Mesendoderm (in vitro differentiated cells): ENCODE data around the gene ZBTB46.

Experiments used
- DNase-seq: peaks from one replicate; pipeline ENCODE4 v3.0.0; 2013
- H2AK5ac ChIP-seq: 2 replicates; pipeline ENCODE4 v1.6.1; 2013; ENCODE audit warnings: low read length, inconsistent platforms
- H2BK120ac ChIP-seq: 2 replicates; pipeline ENCODE4 v1.6.1; 2013; ENCODE audit warnings: low read depth, mild to moderate bottlenecking, low read length, moderate library complexity, mixed read lengths
- H2BK15ac ChIP-seq: replicated peaks from 2 replicates; pipeline ENCODE4 v1.6.1; 2013; ENCODE audit warnings: low read depth, mild to moderate bottlenecking, moderate library complexity
- H2BK5ac ChIP-seq: 2 replicates; pipeline ENCODE4 v1.6.1; 2013; ENCODE audit warnings: low read length, inconsistent platforms
- H3K18ac ChIP-seq: 2 replicates; pipeline ENCODE4 v1.6.1; 2013; ENCODE audit warnings: mild to moderate bottlenecking, low read length, mixed read lengths
- H3K23ac ChIP-seq: one replicate; pipeline ENCODE4 v1.6.1; 2013; ENCODE audit warnings: low read length
- H3K27ac ChIP-seq: 2 replicates; pipeline ENCODE4 v1.5.1; 2013; ENCODE audit warnings: low read depth, mild to moderate bottlenecking, inconsistent platforms, low read length, moderate library complexity
- H3K27me3 ChIP-seq: 2 replicates; pipeline ENCODE4 v1.6.1; 2013; ENCODE audit warnings: low read length, control low read depth, mild to moderate bottlenecking, inconsistent platforms; ENCODE audit not compliant: insufficient read depth, poor library complexity
- H3K36me3 ChIP-seq: 2 replicates; pipeline ENCODE4 v1.6.1; 2013; ENCODE audit warnings: low read length, inconsistent platforms; ENCODE audit not compliant: control insufficient read depth, insufficient read depth
- H3K4ac ChIP-seq: one replicate; pipeline ENCODE4 v1.6.1; 2013; ENCODE audit warnings: low read depth, mild to moderate bottlenecking, low read length, moderate library complexity
- H3K4me1 ChIP-seq: 2 replicates; pipeline ENCODE4 v1.6.1; 2013; ENCODE audit warnings: low read depth, low read length, inconsistent platforms; ENCODE audit not compliant: control insufficient read depth
- H3K4me2 ChIP-seq: 2 replicates; pipeline ENCODE4 v1.6.1; 2013; ENCODE audit warnings: low read length
- H3K4me3 ChIP-seq: 2 replicates; pipeline ENCODE4 v1.5.1; 2013; ENCODE audit warnings: mild to moderate bottlenecking, low read length
- H3K56ac ChIP-seq: one replicate; pipeline ENCODE4 v1.6.1; 2013; ENCODE audit warnings: low read length
- H3K79me1 ChIP-seq: 2 replicates; pipeline ENCODE4 v1.6.1; 2013; ENCODE audit warnings: low read length, inconsistent platforms
- H3K79me2 ChIP-seq: 2 replicates; pipeline ENCODE4 v1.6.1; 2013; ENCODE audit warnings: mild to moderate bottlenecking, low read length; ENCODE audit not compliant: control insufficient read depth, insufficient read depth
- H3K9ac ChIP-seq: 2 replicates; pipeline ENCODE4 v1.6.1; 2013; ENCODE audit warnings: low read length, inconsistent platforms
- H4K5ac ChIP-seq: one replicate; pipeline ENCODE4 v1.6.1; 2013; ENCODE audit warnings: low read length
- H4K8ac ChIP-seq: one replicate; pipeline ENCODE4 v1.6.1; 2013; ENCODE audit warnings: low read depth, mild to moderate bottlenecking, control low read depth, low read length, moderate library complexity
- WGBS: extraction: QIAGEN DNeasy Blood & Tissue Kit; methylation state at CpG from one replicate; pipeline ENCODE4 v1.1.7; 2013; ENCODE audit warnings: low lambda C conversion rate, missing lambda C conversion rate; ENCODE audit not compliant: insufficient coverage; ENCODE audit errors: extremely low coverage; 5-methylcytosine and 5-hydroxymethylcytosine counted together

Gene ZBTB46

DNA sequence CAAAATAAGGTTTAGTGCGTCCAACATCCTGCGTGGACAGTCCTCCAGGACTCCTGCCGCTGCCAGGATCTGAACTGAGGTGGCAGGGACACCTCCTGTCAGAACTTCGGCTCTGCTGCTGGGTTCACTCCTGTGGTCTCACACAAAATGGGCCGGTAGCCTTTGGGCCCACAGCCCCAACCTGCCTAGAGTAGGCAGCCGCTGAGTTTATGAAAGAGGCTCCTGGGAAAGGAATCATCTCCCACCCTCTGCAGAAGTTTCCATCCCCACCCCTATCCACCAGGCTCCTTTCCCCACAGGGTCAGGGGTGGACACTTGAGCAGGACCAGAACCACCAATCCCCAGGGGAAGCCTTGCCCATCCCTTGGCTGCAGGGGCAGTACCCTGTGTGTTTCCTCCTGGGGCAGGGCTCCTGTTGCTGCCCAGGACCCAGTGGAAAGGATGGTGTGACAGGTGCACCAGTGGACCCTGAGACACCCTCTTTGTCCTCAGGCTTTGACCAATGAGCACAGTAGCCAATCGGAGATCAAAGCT lies 28.2 kb upstream of the ZBTB46 start:
- H3K4me3 ChIP-seq = no peak overlapping the region
- H3K23ac ChIP-seq = no peak overlapping the region
- no peak overlapping the region for H2BK120ac ChIP-seq
- no peak overlapping the region for H3K4me2 ChIP-seq
- H3K79me1 ChIP-seq = peaks cover 5% of the 10 kb centered on the region
- no peak overlapping the region for H4K8ac ChIP-seq
- DNase-seq = no peak
- H3K36me3 ChIP-seq = no peaks in the 10 kb centered on the region
- no peak overlapping the region for H3K18ac ChIP-seq
- H3K4ac ChIP-seq = no peak overlapping the region
- peak overlapping the region; percentile 50 for H3K9ac ChIP-seq
- no peak overlapping the region for H3K27ac ChIP-seq
- H2AK5ac ChIP-seq = no peak overlapping the region
- no peak overlapping the region for H2BK15ac ChIP-seq
- peak overlapping the region; percentile 73 for H3K56ac ChIP-seq
- peaks cover 4% of the 10 kb centered on the region for H3K4me1 ChIP-seq
- no peaks in the 10 kb centered on the region for H3K27me3 ChIP-seq
- no peak overlapping the region for H2BK5ac ChIP-seq
- no peak overlapping the region for H4K5ac ChIP-seq
- WGBS = no CpG with 5 or more reads among the region's 7 CpGs
- no peaks in the 10 kb centered on the region for H3K79me2 ChIP-seq

DNA sequence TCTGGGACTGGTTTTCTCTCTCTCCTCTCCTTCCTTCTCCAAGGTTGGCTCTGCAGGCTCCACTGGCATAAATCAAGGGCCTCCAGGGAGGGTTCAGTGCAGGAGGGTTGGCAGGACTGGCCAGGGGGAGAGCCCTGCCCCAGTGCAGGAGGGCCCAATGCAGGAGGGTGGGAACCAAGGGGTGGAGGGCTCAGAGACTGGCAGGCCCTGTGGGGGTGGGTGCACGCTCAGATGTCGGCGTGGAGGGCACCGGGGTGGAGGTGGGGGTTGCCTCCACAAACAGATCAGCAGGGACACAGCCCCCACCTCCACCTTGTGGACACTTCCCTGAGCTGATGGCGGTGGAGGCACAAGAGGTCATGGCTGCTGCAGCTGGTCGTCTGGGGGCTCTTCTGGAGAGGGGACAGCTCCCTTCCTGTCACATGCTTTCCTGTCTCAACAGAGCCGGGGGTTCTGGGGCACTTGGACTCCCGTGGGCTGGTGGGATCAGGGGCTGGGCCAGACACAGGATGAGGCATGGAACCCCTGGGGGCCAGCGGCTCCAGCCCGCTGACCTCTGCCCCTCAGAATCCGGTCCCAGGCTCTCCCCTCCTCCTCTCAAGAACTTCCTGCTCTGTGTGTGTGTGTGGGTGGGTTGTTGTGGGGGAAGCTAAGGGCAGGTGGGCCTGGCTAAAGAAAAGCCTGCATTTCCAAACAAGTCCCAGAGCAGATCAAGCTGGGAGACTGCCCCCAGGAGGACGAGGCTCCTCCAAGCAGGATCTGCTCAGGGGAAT lies 27.5 kb upstream of the ZBTB46 start:
- no peak overlapping the region for H4K5ac ChIP-seq
- H3K4me3 ChIP-seq = no peak overlapping the region
- peak overlapping the region; percentile 2 for H3K18ac ChIP-seq
- DNase-seq = peak; percentile 86
- no peak overlapping the region for H2BK15ac ChIP-seq
- H3K23ac ChIP-seq = no peak overlapping the region
- H3K27ac ChIP-seq = peak overlapping the region; percentile 4
- no peak overlapping the region for H2BK120ac ChIP-seq
- no peak overlapping the region for H2AK5ac ChIP-seq
- H3K79me1 ChIP-seq = peaks cover 4% of the 10 kb centered on the region
- peak overlapping the region; percentile 73 for H3K56ac ChIP-seq
- H3K4ac ChIP-seq = no peak overlapping the region
- WGBS = no CpG with 5 or more reads among the region's 12 CpGs
- peaks cover 5% of the 10 kb centered on the region for H3K4me1 ChIP-seq
- H3K9ac ChIP-seq = peak overlapping the region; percentile 50
- no peaks in the 10 kb centered on the region for H3K27me3 ChIP-seq
- no peak overlapping the region for H2BK5ac ChIP-seq
- no peaks in the 10 kb centered on the region for H3K36me3 ChIP-seq
- H3K4me2 ChIP-seq = no peak overlapping the region
- no peaks in the 10 kb centered on the region for H3K79me2 ChIP-seq
- no peak overlapping the region for H4K8ac ChIP-seq

DNA sequence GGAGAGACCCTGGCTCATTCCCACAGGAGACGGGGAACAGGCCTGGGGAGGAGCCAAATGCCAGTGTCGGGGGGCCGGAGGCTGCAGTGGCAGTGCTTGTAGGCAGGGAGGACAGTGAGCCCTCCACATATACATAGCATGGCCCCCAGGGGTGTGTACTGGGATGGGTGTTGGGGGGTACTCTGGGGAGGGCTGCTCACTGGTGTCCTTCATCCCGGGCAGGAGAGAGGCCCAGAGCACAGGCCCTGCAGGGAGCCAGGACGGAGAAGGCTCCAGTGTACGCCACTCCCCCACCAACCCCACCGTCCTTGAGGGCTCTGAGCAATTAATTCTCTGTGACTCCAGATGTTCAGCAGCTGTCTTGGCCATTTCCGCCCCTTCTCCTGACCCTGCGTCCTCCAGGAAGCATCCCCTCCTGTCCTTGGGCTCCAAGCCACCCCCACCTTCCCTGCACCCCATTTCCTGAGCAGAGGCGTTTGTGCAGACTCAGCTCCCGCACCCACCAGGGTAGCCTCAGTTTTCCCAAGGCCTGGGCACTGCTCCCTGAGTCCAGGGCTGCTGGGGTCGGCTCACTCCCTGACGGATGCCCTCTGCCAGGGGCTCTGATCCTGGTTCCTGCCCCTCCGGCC lies 26.8 kb upstream of the ZBTB46 start:
- peak overlapping the region; percentile 4 for H3K27ac ChIP-seq

GRCh38 chr20:63856098-63856511 lies 25.0 kb upstream of the ZBTB46 start:
- no peak overlapping the region for H2BK5ac ChIP-seq
- no peak overlapping the region for H3K18ac ChIP-seq
- H2BK15ac ChIP-seq = no peak overlapping the region
- no peak overlapping the region for H4K5ac ChIP-seq
- no peak overlapping the region for H2BK120ac ChIP-seq
- H3K27ac ChIP-seq = no peak overlapping the region
- H3K79me1 ChIP-seq = no peaks in the 10 kb centered on the region
- H3K9ac ChIP-seq = no peak overlapping the region
- peaks cover 5% of the 10 kb centered on the region for H3K4me1 ChIP-seq
- H3K23ac ChIP-seq = no peak overlapping the region
- no peaks in the 10 kb centered on the region for H3K36me3 ChIP-seq
- no CpG with 5 or more reads among the region's 22 CpGs for WGBS
- H3K4me2 ChIP-seq = no peak overlapping the region
- no peak overlapping the region for H4K8ac ChIP-seq
- H3K79me2 ChIP-seq = no peaks in the 10 kb centered on the region
- no peak overlapping the region for H3K4me3 ChIP-seq
- no peaks in the 10 kb centered on the region for H3K27me3 ChIP-seq
- no peak overlapping the region for H2AK5ac ChIP-seq
- DNase-seq = peak; percentile 38
- peak overlapping the region; percentile 44 for H3K56ac ChIP-seq
- no peak overlapping the region for H3K4ac ChIP-seq

More for the DNA sequence above, 26.8 kb upstream of the ZBTB46 start:
- Histone ChIP-seq H4K8ac (no peak overlapping the region), H3K4me2 (no peak overlapping the region), H3K79me2 (no peaks in the 10 kb centered on the region), H3K27me3 (no peaks in the 10 kb centered on the region), H3K4me3 (no peak overlapping the region), H2BK5ac (no peak overlapping the region), H3K4ac (no peak overlapping the region), H3K36me3 (no peaks in the 10 kb centered on the region), H3K18ac (peak overlapping the region; percentile 2), H2BK120ac (no peak overlapping the region), H3K79me1 (no peaks in the 10 kb centered on the region), H3K56ac (no peak overlapping the region), H4K5ac (no peak overlapping the region), H2AK5ac (no peak overlapping the region), H3K9ac (peak overlapping the region; percentile 50), H2BK15ac (no peak overlapping the region), H3K23ac (no peak overlapping the region), H3K4me1 (peaks cover 5% of the 10 kb centered on the region)
- WGBS = no CpG with 5 or more reads among the region's 14 CpGs
- DNase-seq = no peak

DNA sequence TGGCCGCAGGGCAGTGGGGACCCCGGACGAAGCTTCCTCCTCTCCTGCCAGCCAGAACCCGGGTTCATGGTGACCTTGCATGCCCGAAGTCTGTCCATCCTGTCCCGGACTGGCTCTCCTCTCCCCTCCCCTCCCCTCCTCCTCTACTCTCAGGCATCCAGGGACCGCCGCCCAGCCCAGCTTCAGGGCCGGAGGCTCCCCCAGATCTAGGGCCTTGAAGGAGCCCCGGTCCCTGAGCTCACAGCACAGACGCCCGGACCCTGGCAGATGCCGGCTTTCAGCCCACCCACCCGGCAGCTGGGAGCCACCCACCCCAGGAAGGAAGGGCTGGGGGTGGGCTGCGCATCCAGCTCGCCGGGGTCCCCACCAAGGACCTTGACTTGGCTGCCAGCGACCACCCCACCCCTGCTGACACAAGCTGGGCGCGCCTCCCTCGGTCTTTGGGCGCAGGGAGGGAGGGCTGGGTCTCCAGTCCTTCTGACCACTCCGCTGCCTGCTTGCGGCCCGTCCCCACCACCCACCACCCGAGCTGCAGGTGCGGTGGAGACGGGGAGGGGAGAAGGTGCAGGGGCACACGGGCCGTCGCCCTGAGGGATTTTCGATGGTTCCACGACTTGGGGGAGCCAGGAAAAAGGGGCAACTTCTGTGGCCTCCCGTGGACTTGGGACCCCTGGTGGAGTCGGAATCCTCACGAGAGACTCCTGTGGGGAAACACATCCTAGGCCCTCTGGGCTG lies 24.5 kb upstream of the ZBTB46 start:
- Histone ChIP-seq H3K27ac (no peak overlapping the region), H3K4me1 (peaks cover 5% of the 10 kb centered on the region), H2BK15ac (no peak overlapping the region), H3K4ac (peak overlapping the region; percentile 66), H3K9ac (peak overlapping the region; percentile 67), H4K8ac (no peak overlapping the region), H3K27me3 (no peaks in the 10 kb centered on the region), H2BK5ac (no peak overlapping the region), H3K4me2 (peak overlapping the region; percentile 26), H3K18ac (peak overlapping the region; percentile 71), H3K23ac (no peak overlapping the region), H2BK120ac (no peak overlapping the region), H3K36me3 (no peaks in the 10 kb centered on the region), H3K79me2 (no peaks in the 10 kb centered on the region), H3K4me3 (no peak overlapping the region), H4K5ac (no peak overlapping the region), H3K79me1 (no peaks in the 10 kb centered on the region), H2AK5ac (no peak overlapping the region), H3K56ac (peak overlapping the region; percentile 89)
- peak; percentile 42 for DNase-seq
- no CpG with 5 or more reads among the region's 36 CpGs for WGBS
